Measurements from ENCODE around the gene REX1BD. TPM values are rescaled to one million over a fixed set of nuclear protein-coding genes. Genes with fewer than 3 reads are reported as not detected.

REX1BD gene
- total RNA-seq, 1 donor from 2014 or later, result 130 TPM

GRCh38 chr19:18603255-18603957 is 14.8 kb downstream of the REX1BD start:
- intact Hi-C loops (cut with micrococcal nuclease), result no loop called here
- no peaks in the 10 kb centered on the region for H3K9me3 Mint-ChIP-seq
- H3K27me3 Mint-ChIP-seq, result peaks cover 50% of the 10 kb centered on the region
- no peak overlapping the region for H3K4me3 Mint-ChIP-seq
- peaks cover 2% of the 10 kb centered on the region for H3K4me1 Mint-ChIP-seq
- H3K36me3 Mint-ChIP-seq (ENCODE audit: low read depth), result no peaks in the 10 kb centered on the region
- DNase-seq, result no peak
- no peak overlapping the region for H3K27ac Mint-ChIP-seq

- Mint-ChIP-seq H3K4me3 (no peak overlapping the region), H3K36me3 (ENCODE audit: low read depth) (no peaks in the 10 kb centered on the region), H3K27me3 (peaks cover 58% of the 10 kb centered on the region), H3K4me1 (peaks cover 2% of the 10 kb centered on the region), H3K9me3 (no peaks in the 10 kb centered on the region), H3K27ac (no peak overlapping the region)
- DNase-seq, result no peak
- intact Hi-C loops (cut with micrococcal nuclease), result no loop called here
Measured at GRCh38 chr19:18603958-18604819, 15.6 kb downstream of the REX1BD start.

- Mint-ChIP-seq H3K36me3 (ENCODE audit: low read depth) (no peaks in the 10 kb centered on the region), H3K27me3 (peaks cover 64% of the 10 kb centered on the region), H3K27ac (no peak overlapping the region), H3K9me3 (no peaks in the 10 kb centered on the region), H3K4me3 (no peak overlapping the region), H3K4me1 (peaks cover 2% of the 10 kb centered on the region)
- intact Hi-C loops (cut with micrococcal nuclease), result no loop called here
- DNase-seq, result no peak
Measured at GRCh38 chr19:18604820-18605159, 16.2 kb downstream of the REX1BD start.

- no peak overlapping the region for H3K4me3 Mint-ChIP-seq
- H3K9me3 Mint-ChIP-seq, result no peaks in the 10 kb centered on the region
- H3K27ac Mint-ChIP-seq, result no peak overlapping the region
- intact Hi-C loops (cut with micrococcal nuclease), result no loop called here
- no peak for DNase-seq
- peaks cover 2% of the 10 kb centered on the region for H3K4me1 Mint-ChIP-seq
- peaks cover 66% of the 10 kb centered on the region for H3K27me3 Mint-ChIP-seq
- H3K36me3 Mint-ChIP-seq (ENCODE audit: low read depth), result no peaks in the 10 kb centered on the region
Measured at GRCh38 chr19:18605196-18605545, 16.6 kb downstream of the REX1BD start.

- Mint-ChIP-seq H3K4me3 (no peak overlapping the region), H3K36me3 (ENCODE audit: low read depth) (no peaks in the 10 kb centered on the region), H3K27me3 (peaks cover 70% of the 10 kb centered on the region), H3K4me1 (peaks cover 2% of the 10 kb centered on the region), H3K27ac (no peak overlapping the region), H3K9me3 (no peaks in the 10 kb centered on the region)
- intact Hi-C loops (cut with micrococcal nuclease), result no loop called here
- DNase-seq, result no peak
Measured at GRCh38 chr19:18605546-18606280, 17.1 kb downstream of the REX1BD start.

DNA sequence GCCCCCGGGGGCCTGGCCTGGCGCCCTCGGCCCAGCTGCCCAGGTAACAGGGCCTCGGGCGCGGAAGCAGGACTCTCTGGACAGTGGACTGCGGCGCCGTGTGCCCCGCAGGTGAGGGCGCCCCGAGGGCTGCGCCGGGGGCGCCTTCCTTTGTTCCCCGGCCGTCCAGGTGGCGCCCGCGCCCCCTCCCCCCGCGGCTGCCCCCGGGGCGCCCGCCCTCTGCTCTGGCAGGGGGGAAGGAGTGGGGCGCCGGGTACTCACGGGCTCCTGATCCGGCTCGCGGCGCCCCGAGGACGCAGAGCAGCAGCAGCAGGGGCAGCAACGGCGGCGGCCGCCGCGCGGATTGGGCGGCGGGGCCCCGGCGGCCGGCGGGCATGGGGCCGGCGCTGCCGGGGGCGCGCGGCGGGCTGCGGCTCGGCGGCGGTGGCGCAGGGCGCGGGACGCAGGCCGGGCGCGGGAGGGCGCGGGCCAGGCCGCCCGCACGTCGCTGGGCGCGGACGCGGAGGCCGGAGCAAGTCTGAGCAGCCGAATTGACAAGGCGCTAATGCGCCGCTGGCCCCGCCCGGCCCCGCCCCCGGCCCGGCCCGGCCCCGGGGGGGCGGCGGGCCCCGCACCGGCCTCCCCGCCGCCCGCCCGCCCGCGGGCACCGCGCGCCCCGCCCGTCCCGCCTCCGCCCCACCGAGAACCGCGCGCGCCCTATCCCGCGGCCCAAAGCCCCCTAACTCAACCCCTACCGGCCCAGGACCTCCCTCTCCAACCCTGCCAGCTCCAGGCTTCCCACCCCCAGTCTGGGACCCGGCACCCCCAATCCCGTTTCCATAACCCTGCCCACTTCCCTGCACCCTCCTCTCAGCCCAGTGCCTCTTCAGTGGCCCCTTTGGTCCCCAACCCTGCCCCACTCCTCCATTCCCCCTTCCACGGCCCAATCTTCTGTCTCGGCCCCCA is 18.0 kb downstream of the REX1BD start, which contains the start of gene CRLF1:
TSS of gene CRLF1 (minus strand) at position 519 of the 945 bp plus-strand sequence. CDS start at position 376, 143 bp downstream.
- intact Hi-C loops (cut with micrococcal nuclease), result no loop called here

DNA sequence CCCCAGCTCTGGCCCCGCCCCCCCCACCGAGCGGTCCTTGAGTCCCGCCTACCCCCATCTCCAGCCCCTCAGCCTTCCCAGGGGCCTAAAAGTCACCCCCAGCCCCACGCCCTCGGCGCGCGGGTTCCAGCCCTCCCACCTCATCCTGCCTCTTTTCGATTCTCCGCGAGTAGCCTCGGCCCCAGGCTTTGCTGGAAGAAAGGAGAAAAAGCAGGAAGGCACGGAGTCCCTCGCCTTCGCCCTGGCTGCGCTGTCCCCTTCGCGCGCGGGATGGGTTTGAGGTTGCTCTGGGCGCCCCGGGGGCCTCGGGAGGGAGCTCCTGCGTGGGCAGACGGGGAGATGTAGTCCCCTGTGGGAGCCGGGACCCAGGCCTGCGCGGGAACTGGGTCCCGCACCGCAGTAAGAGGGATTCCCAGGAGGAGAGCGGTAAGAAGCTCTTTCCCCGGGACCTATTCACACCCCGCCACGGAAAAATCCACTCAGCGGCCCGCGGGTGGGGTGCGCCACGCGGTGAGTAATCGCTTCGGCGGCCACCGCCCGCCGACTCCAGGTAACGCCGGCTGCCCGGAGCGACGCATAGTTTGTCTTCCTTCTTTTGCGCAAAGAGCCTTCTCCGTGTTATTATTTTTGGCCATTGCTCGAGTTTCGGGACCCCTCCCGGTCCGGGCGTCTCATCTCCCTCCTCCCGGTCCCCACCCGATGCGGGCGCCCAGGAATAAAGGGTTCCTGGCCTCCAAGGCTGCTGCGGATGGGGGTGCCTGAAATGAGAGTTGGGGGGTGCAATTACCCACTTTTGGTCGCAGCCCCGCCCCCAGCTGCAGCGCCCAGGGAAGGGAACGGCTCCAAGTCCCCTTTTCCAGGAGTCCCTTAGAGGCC is 18.9 kb downstream of the REX1BD start:
- Mint-ChIP-seq H3K4me1 (peaks cover 11% of the 10 kb centered on the region), H3K27me3 (peaks cover 73% of the 10 kb centered on the region), H3K9me3 (no peaks in the 10 kb centered on the region), H3K4me3 (no peak overlapping the region), H3K36me3 (ENCODE audit: low read depth) (peaks cover 1% of the 10 kb centered on the region), H3K27ac (no peak overlapping the region)
- no peak for DNase-seq
- intact Hi-C loops (cut with micrococcal nuclease), result no loop called here

More for the DNA sequence above, 18.0 kb downstream of the REX1BD start, which contains the start of gene CRLF1:
- DNase-seq, result no peak
- Mint-ChIP-seq H3K36me3 (ENCODE audit: low read depth) (no peaks in the 10 kb centered on the region), H3K4me1 (peaks cover 6% of the 10 kb centered on the region), H3K27ac (no peak within 1 kb of the TSS), H3K27me3 (peaks cover 74% of the 10 kb centered on the region), H3K9me3 (no peaks in the 10 kb centered on the region), H3K4me3 (no peak within 1 kb of the TSS)

GRCh38 chr19:18608102-18608804 is 19.7 kb downstream of the REX1BD start:
- Mint-ChIP-seq H3K36me3 (ENCODE audit: low read depth) (peaks cover 1% of the 10 kb centered on the region), H3K27me3 (peaks cover 69% of the 10 kb centered on the region), H3K9me3 (no peaks in the 10 kb centered on the region), H3K4me1 (peaks cover 10% of the 10 kb centered on the region), H3K27ac (no peak overlapping the region), H3K4me3 (no peak overlapping the region)
- intact Hi-C loops (cut with micrococcal nuclease), result no loop called here
- DNase-seq, result no peak

DNA sequence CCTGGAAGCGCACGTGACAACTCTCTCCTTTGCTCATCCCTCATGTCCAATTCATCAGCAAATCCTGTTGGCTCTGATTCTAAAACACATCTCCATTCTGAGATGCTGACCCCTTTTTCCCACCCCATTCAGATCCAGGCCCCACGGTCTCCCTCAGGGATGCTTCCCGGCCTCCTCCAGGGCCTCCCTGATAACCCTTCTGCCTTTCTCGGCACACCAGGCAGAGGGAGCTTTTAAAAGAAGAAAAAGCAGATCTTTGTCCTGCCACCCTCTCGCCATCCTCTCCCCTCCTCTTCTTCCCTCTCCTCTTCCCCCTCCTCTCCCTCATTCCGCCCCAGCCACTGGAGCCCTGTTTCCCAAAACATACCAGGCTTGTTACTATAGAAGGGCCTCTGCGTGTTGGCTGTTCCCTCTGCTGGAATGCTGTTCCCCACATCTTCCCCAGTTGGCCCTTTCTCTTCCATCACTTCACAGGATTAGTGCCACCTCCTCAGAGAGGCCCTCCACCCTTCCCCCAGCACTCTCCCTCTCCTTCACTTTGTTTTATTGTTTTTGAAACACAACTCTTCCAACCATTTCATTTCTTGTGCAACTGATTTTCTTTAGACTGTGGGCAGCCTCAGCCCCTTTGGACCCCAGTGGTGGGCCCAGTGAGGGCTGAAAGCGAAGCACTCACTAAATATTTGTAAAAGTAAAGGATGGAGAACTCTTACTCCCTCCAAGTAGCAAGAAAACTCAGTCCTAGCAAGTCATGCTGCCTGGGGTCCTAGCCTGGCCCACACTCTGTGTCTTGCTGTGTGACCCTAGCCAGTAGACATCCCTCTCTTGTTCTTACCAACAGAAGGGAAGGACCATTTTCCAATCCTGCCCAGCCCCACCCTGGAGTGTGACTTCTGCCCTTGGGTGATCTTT is 20.5 kb downstream of the REX1BD start:
- H3K4me1 Mint-ChIP-seq, result peaks cover 9% of the 10 kb centered on the region
- H3K27me3 Mint-ChIP-seq, result peaks cover 73% of the 10 kb centered on the region
- no peak overlapping the region for H3K27ac Mint-ChIP-seq
- intact Hi-C loops (cut with micrococcal nuclease), result no loop called here
- H3K4me3 Mint-ChIP-seq, result no peak overlapping the region
- H3K36me3 Mint-ChIP-seq (ENCODE audit: low read depth), result peaks cover 1% of the 10 kb centered on the region
- DNase-seq, result peak; percentile 55
- no peaks in the 10 kb centered on the region for H3K9me3 Mint-ChIP-seq

DNA sequence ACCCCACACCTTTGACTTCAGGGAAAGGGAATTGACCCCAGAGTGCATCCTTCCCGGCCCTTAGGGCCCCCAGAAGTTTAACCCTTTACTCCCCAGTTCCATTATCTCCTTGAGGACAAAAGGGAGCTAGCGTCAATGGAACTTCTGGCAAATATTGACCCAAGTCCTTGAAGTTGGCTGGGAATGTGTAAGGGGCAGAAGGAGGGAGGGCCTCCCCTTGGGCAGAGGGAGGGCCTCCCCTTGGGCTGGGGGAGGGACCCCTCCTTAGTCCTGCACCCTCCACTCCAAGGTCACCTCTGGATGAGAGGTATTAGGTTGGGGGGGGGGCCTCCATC is 21.1 kb downstream of the REX1BD start:
- H3K4me3 Mint-ChIP-seq, result no peak overlapping the region

DNA sequence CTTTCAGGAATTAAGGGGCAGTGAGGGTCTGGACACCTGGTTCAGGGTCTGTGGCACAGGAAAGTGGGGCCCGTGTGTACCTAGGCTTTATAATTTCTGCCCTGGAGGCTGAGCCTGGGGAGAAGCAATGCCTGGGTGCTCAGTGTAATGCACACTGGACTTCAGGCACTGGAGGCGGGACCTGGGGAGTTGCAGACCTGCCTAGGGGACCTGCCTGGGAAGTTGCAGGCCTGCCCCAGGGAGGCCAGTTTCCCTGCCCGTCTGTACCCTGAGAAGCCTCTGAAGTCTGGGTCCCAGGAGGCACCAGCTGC is 21.6 kb downstream of the REX1BD start:
- no peak for DNase-seq
- H3K4me3 Mint-ChIP-seq, result no peak overlapping the region
- intact Hi-C loops (cut with micrococcal nuclease), result loop anchor here (5.0 kb wide), 1 partner anchor 182 kb away; the partner anchor contains the start of gene COMP
- H3K9me3 Mint-ChIP-seq, result no peaks in the 10 kb centered on the region
- H3K36me3 Mint-ChIP-seq (ENCODE audit: low read depth), result peaks cover 1% of the 10 kb centered on the region
- no peak overlapping the region for H3K27ac Mint-ChIP-seq
- H3K4me1 Mint-ChIP-seq, result peaks cover 9% of the 10 kb centered on the region
- H3K27me3 Mint-ChIP-seq, result peaks cover 74% of the 10 kb centered on the region

More for the DNA sequence above, 21.1 kb downstream of the REX1BD start:
- intact Hi-C loops (cut with micrococcal nuclease), result loop anchor here (5.0 kb wide), 1 partner anchor 183 kb away; the partner anchor contains the start of gene COMP
- H3K27ac Mint-ChIP-seq, result no peak overlapping the region
- H3K9me3 Mint-ChIP-seq, result no peaks in the 10 kb centered on the region
- peaks cover 1% of the 10 kb centered on the region for H3K36me3 Mint-ChIP-seq (ENCODE audit: low read depth)
- H3K4me1 Mint-ChIP-seq, result peaks cover 9% of the 10 kb centered on the region
- no peak for DNase-seq
- H3K27me3 Mint-ChIP-seq, result peaks cover 74% of the 10 kb centered on the region
